Measurements from ENCODE around the gene NHERF2.

GRCh38 chr16:1983544-1984346 lies 43.0 kb upstream of the NHERF2 start, which contains the start of gene GFER:
- peak; percentile 12 to 69 (median 50) for TF ChIP-seq CTCF (IDR thresholded peaks at IDR 0.05)
- TF ChIP-seq POLR2A (IDR thresholded peaks at IDR 0.05): peak; percentile 78
